Measurements from ENCODE around the gene SMIM23. TPM values are rescaled to one million over a fixed set of nuclear protein-coding genes. Genes with fewer than 3 reads are reported as not detected.

SMIM23 gene
- total and polyA plus RNA-seq, 10 of the 15 experiments (the other 5 are each of a cell fraction or from before 2014, with no cell fraction given) = not detected

DNA sequence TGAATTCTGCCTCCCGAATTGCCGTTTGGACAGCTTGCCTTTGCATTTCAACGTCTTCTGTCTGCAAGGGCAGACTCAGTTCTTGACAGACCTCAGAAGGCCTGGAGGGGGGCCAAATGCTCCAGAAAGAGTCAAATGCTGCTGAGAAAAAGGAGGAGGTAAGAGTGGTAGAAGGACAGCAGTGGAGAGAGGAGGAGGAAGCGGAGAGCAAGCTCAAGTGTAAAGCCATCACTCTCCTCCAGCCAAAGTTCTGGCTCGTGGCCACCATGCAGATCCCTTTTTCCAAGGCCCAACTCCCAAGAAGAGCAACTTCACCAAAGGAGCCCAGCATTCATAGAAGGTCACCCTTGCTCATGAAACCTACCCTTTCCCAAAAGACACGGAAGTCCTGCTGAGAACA is 36.9 kb upstream of the SMIM23 start:
- CTCF ChIA-PET = no interaction called here
- FAIRE-seq = no peak
- in situ Hi-C loops (cut with MboI) = no loop called here
- H3K27me3 ChIP-seq (replicated peaks in 1 of 2; ENCODE audit: control insufficient read depth in 2 of 2, insufficient read depth in 2 of 2, low read length in 1 of 2) = no peaks in the 10 kb centered on the region
- no TSS peak for BruUV-seq (replicated peaks)
- no peak overlapping the region for H3K4me2 ChIP-seq (ENCODE audit: control insufficient read depth, insufficient read depth)
- DNase-seq (ENCODE audit: low read depth, low spot score) = no peak
- no peaks in the 10 kb centered on the region for H4K20me1 ChIP-seq (ENCODE audit: control insufficient read depth, insufficient read depth)
- H3K4me3 ChIP-seq = no peak overlapping the region
- intact Hi-C loops (cut with micrococcal nuclease; ENCODE audit: unreplicated experiment) = no loop called here
- peaks cover 1% of the 10 kb centered on the region; the same call in 1 of the 2 replicates for H3K4me1 ChIP-seq (ENCODE audit: control insufficient read depth, insufficient read depth, low read length)
- POLR2A ChIA-PET = no interaction called here
- H3K27ac ChIP-seq (ENCODE audit: control insufficient read depth, insufficient read depth) = no peak overlapping the region
- RAD21 ChIA-PET (ENCODE audit: unreplicated experiment) = no interaction called here
- 35% methylated on average over 6 of the region's 6 CpGs for WGBS (ENCODE audit: insufficient coverage, insufficient replicate concordance, low lambda C conversion rate, missing lambda C conversion rate)
- no peaks in the 10 kb centered on the region for H3K9me3 ChIP-seq (replicated peaks; ENCODE audit: control insufficient read depth, insufficient read depth, low read length)
- no peak for ATAC-seq
- SMC1A ChIA-PET (ENCODE audit: uncharacterized antibody, unreplicated experiment) = interaction anchor here (0.5 kb wide), 1 partner anchor 543 kb away, joined by 3 read pairs; no protein-coding TSS in a partner anchor
- no peak overlapping the region for H3K9ac ChIP-seq (ENCODE audit: control insufficient read depth, insufficient read depth, low read length)
- H3K36me3 ChIP-seq (ENCODE audit: control insufficient read depth in 2 of 2, insufficient read depth in 2 of 2, low read length in 1 of 2) = no peaks in the 10 kb centered on the region
- no peaks in the 10 kb centered on the region for H3K79me2 ChIP-seq (ENCODE audit: control insufficient read depth, insufficient read depth, low read length)
- TF ChIP-seq SMAD1 (IDR thresholded peaks at IDR 0.05; ENCODE audit: low read depth, partially characterized antibody) = no peak
- TF ChIP-seq MYB (IDR thresholded peaks at IDR 0.05; ENCODE audit: borderline replicate concordance, low read depth, low read length) = no peak
- no peak for TF ChIP-seq RCOR1 (conservative IDR thresholded peaks at IDR 0.05; ENCODE audit: low read depth, low read length)
- no peak for TF ChIP-seq LARP7 (IDR thresholded peaks at IDR 0.05)
- TF ChIP-seq ETV6 (conservative IDR thresholded peaks at IDR 0.05 in 1 of 2, IDR thresholded peaks at IDR 0.05 in 1 of 2; ENCODE audit: borderline replicate concordance in 1 of 2, low read depth in 1 of 2) = no peak
- TF ChIP-seq, protein P1, sequence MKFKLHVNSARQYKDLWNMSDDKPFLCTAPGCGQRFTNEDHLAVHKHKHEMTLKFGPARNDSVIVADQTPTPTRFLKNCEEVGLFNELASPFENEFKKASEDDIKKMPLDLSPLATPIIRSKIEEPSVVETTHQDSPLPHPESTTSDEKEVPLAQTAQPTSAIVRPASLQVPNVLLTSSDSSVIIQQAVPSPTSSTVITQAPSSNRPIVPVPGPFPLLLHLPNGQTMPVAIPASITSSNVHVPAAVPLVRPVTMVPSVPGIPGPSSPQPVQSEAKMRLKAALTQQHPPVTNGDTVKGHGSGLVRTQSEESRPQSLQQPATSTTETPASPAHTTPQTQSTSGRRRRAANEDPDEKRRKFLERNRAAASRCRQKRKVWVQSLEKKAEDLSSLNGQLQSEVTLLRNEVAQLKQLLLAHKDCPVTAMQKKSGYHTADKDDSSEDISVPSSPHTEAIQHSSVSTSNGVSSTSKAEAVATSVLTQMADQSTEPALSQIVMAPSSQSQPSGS (IDR thresholded peaks at IDR 0.05; ENCODE audit: low read length) = no peak
- no peak for TF ChIP-seq JUND (IDR thresholded peaks at IDR 0.05; ENCODE audit: low read depth, low read length)
- TF ChIP-seq RAD51 (IDR thresholded peaks at IDR 0.05) = no peak
- no peak for TF ChIP-seq BMI1 (IDR thresholded peaks at IDR 0.05; ENCODE audit: borderline replicate concordance)
- no peak for TF ChIP-seq POLR2A (IDR thresholded peaks at IDR 0.05; ENCODE audit: low read depth, low read length)
- TF ChIP-seq ZNF207 (IDR thresholded peaks at IDR 0.05; ENCODE audit: borderline replicate concordance) = no peak
- TF ChIP-seq SMARCA5 (IDR thresholded peaks at IDR 0.05) = no peak
- no peak for TF ChIP-seq RBBP5 (conservative IDR thresholded peaks at IDR 0.05)
- TF ChIP-seq, protein P2, sequence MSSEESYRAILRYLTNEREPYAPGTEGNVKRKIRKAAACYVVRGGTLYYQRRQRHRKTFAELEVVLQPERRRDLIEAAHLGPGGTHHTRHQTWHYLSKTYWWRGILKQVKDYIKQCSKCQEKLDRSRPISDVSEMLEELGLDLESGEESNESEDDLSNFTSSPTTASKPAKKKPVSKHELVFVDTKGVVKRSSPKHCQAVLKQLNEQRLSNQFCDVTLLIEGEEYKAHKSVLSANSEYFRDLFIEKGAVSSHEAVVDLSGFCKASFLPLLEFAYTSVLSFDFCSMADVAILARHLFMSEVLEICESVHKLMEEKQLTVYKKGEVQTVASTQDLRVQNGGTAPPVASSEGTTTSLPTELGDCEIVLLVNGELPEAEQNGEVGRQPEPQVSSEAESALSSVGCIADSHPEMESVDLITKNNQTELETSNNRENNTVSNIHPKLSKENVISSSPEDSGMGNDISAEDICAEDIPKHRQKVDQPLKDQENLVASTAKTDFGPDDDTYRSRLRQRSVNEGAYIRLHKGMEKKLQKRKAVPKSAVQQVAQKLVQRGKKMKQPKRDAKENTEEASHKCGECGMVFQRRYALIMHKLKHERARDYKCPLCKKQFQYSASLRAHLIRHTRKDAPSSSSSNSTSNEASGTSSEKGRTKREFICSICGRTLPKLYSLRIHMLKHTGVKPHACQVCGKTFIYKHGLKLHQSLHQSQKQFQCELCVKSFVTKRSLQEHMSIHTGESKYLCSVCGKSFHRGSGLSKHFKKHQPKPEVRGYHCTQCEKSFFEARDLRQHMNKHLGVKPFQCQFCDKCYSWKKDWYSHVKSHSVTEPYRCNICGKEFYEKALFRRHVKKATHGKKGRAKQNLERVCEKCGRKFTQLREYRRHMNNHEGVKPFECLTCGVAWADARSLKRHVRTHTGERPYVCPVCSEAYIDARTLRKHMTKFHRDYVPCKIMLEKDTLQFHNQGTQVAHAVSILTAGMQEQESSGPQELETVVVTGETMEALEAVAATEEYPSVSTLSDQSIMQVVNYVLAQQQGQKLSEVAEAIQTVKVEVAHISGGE (CRISPR knock-in tag; IDR thresholded peaks at IDR 0.05) = no peak
- no peak for TF ChIP-seq NR2C1 (IDR thresholded peaks at IDR 0.05)
- no peak overlapping the region for H2AFZ ChIP-seq (ENCODE audit: control insufficient read depth, low read depth, low read length)

All from GM12878 (cell line).